Measurements from ENCODE around the gene LRRC49.

GRCh38 chr15:70851889-70852288 lies 40.7 kb upstream of the LRRC49 start:
- TF ChIP-seq CTCF (IDR thresholded peaks at IDR 0.05) (no peak), POLR2A (IDR thresholded peaks at IDR 0.05) (no peak)
